Right cardiac atrium (tissue), 5 donors: ENCODE measurements around the gene INSRR. TPM values are rescaled to one million over a fixed set of nuclear protein-coding genes. Genes with fewer than 3 reads are reported as not detected.

Experiments
- ATAC-seq, 2 donors: fragments of 200-7000 bp; cut with Tn5 transposase; one replicate each; pipeline versions ENCODE4 v1.8.0 to v1.9.1; 2020; ENCODE audit warnings: moderate library complexity in 2 of 2, mild to moderate bottlenecking in 1 of 2
- DNase-seq, 3 donors: peaks; one replicate each; pipeline ENCODE4 v3.0.0-alpha.2; 2020
- H3K27ac ChIP-seq: one replicate; pipeline ENCODE4 v1.5.1; 2013; ENCODE audit warnings: mild to moderate bottlenecking, low read length, control low read depth, moderate library complexity
- H3K27me3 ChIP-seq: one replicate; pipeline ENCODE4 v1.6.1; 2013; ENCODE audit not compliant: control insufficient read depth, insufficient read depth
- H3K4me1 ChIP-seq: one replicate; pipeline ENCODE4 v1.6.1; 2013; ENCODE audit warnings: low read length; ENCODE audit not compliant: control insufficient read depth, insufficient read depth
- H3K4me3 ChIP-seq: one replicate; pipeline ENCODE4 v1.5.1; 2013; ENCODE audit warnings: low read length, control low read depth
- H3K9me3 ChIP-seq: one replicate; pipeline ENCODE4 v1.6.1; 2013; ENCODE audit warnings: low read length; ENCODE audit not compliant: control insufficient read depth
- WGBS: extraction: QIAGEN DNeasy Blood & Tissue Kit; methylation state at CpG from one replicate; pipeline ENCODE4 v1.1.7; 2013; 5-methylcytosine and 5-hydroxymethylcytosine counted together
- intact Hi-C, 4 donors: fragments of 100-400 bp; cut with DNase I; formaldehyde crosslinking; loops; one replicate each; pipeline versions ENCODE4 v1.11.0 to v1.14.0; 2022 to 2023
- polyA plus RNA-seq: library from polyadenylated mRNA; stranded (reverse); fragments of 200-250 nt; gene quantifications from one replicate; pipeline ENCODE4 v1.2.3, GENCODE V29; 2013
- total RNA-seq, 4 donors: library from RNA; stranded (reverse); fragmentation: NEBNext Ultra II Directional; extraction: Animal tissue kit (Norgen Biotek cat#: 25700); gene quantifications; one replicate each; pipeline ENCODE4 v1.2.1, GENCODE V29; 2021
- donor health status: healthy with polysubstance abuse.
- donor health status: DM: no; HTN: yes; CAD: no.
- donor health status: DM: no; HTN: no; CAD: no.
- donor health status: DM: no; HTN: yes; CAD: no; lungs with severe emphysema.
- donor health status: DM: yes; HTN: yes; CAD: no.

Gene INSRR
- total and polyA plus RNA-seq, 5 donors, result 0.03 to 0.07 (median 0.06) TPM

GRCh38 chr1:156803086-156803851, 55.6 kb downstream of the INSRR start:
- intact Hi-C loops, result no loop called here
- H3K27me3 ChIP-seq, result no peaks in the 10 kb centered on the region
- whole genome bisulfite sequencing, result 87% methylated on average over 13 of the region's 13 CpGs
- DNase-seq, result no peak
- no peak for ATAC-seq
- H3K4me1 ChIP-seq, result no peaks in the 10 kb centered on the region
- no peak overlapping the region for H3K4me3 ChIP-seq
- H3K9me3 ChIP-seq, result no peaks in the 10 kb centered on the region
- no peak overlapping the region for H3K27ac ChIP-seq

DNA sequence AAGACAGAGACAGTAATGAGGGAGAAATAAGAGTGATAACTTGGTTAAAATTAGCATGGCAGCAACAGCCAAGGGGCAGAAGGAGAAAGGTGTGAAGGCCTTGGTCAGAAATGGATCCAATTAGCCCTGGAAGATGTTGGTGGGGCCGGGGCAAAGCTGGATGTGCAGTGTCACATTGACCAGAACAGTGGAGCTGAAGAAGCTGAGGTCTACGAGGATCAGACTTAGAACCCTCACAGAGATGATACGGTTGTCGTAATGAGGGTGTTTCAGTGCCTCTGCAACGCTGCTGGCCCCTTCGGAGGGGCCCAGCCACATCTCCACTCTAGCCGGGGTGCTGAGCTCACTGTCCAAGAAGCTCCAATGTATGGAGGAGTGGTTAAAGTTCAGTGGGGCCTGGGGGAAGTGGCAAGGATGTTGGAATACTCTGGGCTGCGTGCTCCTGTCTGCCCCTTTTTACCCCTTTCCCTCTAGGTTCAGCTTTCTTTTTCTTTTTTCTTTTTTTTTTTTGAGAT, 56.4 kb downstream of the INSRR start:
- no peaks in the 10 kb centered on the region for H3K27me3 ChIP-seq
- no peaks in the 10 kb centered on the region for H3K9me3 ChIP-seq
- no peaks in the 10 kb centered on the region for H3K4me1 ChIP-seq
- no peak for DNase-seq
- H3K27ac ChIP-seq, result no peak overlapping the region
- intact Hi-C loops, result no loop called here
- ATAC-seq, result no peak
- 87% methylated on average over 8 of the region's 8 CpGs for WGBS
- H3K4me3 ChIP-seq, result no peak overlapping the region

DNA sequence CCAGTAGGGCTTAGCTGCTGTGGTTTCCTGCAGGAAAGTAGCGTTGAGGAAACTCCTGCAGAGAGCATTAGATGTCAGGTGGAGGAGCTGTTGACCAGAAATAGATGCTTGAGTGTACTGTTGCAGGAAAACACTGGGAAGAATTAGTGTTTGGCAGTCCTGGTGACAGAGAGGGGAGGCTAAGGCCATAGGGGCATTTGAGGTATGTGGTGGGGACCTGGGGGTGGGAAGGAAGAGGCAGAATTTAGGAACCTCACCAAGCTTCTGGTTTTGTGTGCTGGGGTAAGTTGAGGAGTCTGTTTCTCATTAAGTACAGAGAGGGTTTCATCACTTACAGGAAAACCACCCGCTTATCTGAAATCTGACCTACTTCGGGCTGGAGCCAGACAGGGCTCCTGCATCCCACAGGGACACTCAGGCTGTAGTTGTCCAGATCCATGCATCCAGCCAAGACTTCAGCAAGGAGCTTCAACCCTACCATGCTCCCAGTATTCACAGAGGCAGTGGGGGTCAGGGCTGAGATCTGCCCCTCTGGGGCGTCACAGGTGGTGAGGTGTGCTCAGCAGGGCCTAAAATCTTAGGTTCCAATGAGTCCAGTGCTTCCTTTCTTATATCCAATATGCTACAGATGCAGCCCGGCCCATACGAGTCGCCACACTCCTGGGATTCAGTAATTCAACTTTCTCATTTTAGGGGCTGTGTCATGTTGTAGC, 57.4 kb downstream of the INSRR start:
- WGBS, result 58% methylated on average over 7 of the region's 7 CpGs
- DNase-seq (peak in 2 of 3 donors; percentile 57 to 67), ATAC-seq (peak; percentile 50 to 53)
- Histone ChIP-seq H3K27me3 (no peaks in the 10 kb centered on the region), H3K9me3 (no peaks in the 10 kb centered on the region), H3K4me3 (no peak overlapping the region), H3K27ac (no peak overlapping the region), H3K4me1 (no peaks in the 10 kb centered on the region)
- intact Hi-C loops, result no loop called here

DNA sequence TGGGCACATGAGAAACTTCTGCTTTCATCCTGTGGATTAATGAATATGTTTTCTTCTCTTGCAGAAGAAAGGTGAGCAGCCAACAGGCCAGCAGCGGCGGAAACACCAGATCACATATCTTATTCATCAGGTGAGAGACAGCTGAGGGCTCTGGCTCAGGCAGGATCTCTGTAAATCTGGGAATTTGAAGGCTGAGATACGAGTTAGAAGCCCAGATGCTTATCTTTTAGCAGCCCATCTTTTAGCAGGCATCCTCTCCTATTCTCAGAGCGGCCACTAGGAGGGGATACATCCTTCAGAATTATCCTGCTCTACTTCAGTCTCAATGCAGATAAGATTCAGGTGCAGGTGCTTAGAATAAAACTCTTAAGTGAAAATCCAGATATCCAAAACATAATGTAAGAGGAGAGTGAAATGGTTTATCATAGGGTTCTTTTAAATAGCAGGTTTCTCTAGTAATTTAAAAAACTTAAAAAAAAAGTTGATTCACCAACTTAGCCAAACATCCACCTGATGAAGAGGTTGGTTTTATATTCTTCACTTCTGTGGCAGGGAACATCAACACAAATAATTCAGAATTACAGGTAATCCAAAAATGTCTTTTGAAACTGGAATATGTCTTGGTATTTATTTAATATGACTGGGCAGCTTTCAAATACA, 61.6 kb downstream of the INSRR start:
- 49% methylated on average over 4 of the region's 4 CpGs for WGBS
- ATAC-seq (no peak), DNase-seq (no peak)
- Histone ChIP-seq H3K4me1 (no peaks in the 10 kb centered on the region), H3K4me3 (no peak overlapping the region), H3K27me3 (no peaks in the 10 kb centered on the region), H3K9me3 (no peaks in the 10 kb centered on the region), H3K27ac (no peak overlapping the region)
- intact Hi-C loops, result no loop called here

DNA sequence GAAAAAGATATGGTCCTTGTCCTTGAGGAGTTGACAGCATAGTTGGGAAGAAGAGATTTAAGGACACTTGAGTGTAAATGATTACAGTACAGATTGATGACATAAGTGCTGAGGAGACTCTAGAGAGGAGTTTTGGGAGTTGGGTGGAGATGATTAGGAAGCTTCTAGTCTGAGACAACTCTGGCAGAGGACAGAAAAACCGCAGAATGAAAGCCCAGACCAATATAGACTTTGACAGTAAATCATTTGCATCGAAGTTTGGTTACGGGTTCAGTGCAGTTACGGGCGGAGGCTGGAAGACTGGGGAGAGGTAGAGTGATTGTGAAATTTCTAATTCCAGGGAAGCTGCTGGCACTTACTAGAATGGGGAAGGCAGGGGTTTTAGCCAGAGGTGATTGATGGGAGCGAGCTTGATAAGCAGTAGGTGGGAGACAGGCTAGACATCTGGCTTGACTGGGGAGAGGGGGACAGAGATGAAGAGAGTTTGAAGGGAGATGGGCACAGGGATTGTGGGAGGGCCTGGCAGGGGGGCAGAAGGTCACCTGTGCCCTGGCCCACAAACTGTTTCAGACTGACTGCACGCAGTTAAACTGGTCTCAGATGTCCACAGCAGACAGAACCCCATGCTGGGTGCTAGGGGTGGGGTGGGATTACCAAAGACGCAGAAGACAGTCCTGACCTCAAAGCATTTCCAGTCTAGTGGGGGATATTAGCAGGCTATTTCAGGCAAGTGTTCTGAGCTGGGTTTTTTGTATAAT, 62.4 kb downstream of the INSRR start:
- H3K27ac ChIP-seq, result no peak overlapping the region
- WGBS, result 85% methylated on average over 8 of the region's 8 CpGs
- intact Hi-C loops, result no loop called here
- no peaks in the 10 kb centered on the region for H3K4me1 ChIP-seq
- ATAC-seq, result no peak
- DNase-seq, result no peak
- no peaks in the 10 kb centered on the region for H3K9me3 ChIP-seq
- no peaks in the 10 kb centered on the region for H3K27me3 ChIP-seq
- H3K4me3 ChIP-seq, result no peak overlapping the region

DNA sequence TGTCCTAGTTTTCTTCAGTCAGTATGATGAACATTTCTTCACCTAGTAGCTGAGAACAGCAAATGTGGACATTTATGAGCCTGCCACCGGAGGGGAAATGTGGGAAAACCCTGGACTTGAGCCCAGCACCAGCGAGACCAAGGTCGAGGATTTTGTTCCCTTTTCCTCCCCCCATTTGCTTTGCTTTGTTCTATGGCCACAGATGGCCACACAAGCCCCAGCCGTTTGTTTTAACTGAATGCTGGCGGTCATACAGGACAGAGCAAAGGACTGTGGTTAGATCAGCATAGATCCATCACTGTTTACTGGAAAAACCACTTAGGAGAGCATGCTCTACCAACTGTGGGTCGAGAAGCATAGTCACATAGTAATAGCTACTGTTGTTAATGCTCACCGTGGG, 63.1 kb downstream of the INSRR start:
- H3K9me3 ChIP-seq, result no peaks in the 10 kb centered on the region
- no peaks in the 10 kb centered on the region for H3K27me3 ChIP-seq
- H3K4me1 ChIP-seq, result no peaks in the 10 kb centered on the region
- no peak overlapping the region for H3K27ac ChIP-seq
- WGBS, result 51% methylated on average over 7 of the region's 7 CpGs
- no peak overlapping the region for H3K4me3 ChIP-seq
- intact Hi-C loops, result no loop called here
- no peak for ATAC-seq
- DNase-seq, result no peak

DNA sequence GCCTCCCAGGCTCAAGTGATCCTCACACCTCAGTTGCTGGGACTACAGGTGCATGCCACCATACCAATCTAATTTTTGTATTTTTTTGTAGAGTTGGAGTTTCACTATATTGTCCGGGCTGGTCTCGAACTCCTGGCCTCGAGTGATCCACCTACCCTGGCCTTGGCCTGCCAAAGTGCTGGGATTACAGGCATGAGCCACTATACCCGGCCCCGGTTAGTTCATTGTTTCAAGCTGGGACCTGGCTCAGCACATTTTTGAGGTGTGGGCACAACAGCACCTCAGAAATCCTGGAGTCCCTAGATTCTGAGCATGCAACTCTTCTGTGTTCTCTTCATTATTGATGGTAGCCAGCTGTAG, 63.6 kb downstream of the INSRR start:
- no peak overlapping the region for H3K4me3 ChIP-seq
- no peaks in the 10 kb centered on the region for H3K9me3 ChIP-seq
- H3K27ac ChIP-seq, result no peak overlapping the region
- whole genome bisulfite sequencing, result 94% methylated on average over 5 of the region's 5 CpGs
- intact Hi-C loops, result no loop called here
- H3K4me1 ChIP-seq, result no peaks in the 10 kb centered on the region
- H3K27me3 ChIP-seq, result no peaks in the 10 kb centered on the region
- no peak for ATAC-seq
- DNase-seq, result no peak

DNA sequence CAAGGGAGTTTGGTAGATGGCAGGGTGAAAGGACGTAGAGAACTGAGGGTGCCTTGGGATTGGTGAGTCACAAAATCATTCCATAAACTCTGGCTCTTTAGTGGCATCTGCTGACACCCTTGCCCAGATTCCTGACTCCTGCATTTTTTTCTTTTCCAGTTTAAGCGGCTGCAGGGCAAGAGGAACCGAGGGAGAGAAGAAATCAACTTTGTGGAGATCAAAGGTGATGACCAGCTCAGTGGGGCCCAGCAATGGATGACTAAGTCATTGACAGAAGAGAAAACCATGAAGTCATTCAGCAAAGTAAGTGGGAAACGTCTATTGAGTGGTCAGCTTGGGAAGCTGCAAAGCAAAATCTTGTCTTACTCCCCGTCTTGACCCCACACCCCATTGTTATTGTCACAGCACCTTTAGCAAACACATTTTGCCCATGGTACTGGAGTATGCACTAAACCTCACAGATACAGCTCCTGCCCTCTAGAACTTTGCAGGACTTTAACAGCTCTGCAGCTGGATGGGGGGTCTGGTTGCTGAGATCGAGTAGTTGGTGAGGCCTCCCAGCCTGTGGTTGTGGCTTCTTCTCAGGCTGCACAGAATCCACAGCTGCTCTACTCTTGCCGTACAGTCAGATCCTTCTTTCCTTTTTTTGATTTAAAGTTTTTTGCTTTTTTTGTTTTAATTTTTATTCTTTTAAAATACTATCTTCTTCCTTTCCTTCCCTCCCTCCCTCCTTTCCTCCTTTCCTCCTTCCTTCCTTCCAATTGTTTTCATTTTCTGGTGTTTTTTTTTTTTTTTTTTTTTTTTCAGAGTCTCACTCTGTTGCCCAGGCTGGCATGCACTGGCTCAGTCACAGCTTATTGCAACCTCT, 64.2 kb downstream of the INSRR start:
- Histone ChIP-seq H3K27me3 (no peaks in the 10 kb centered on the region), H3K4me1 (no peaks in the 10 kb centered on the region), H3K9me3 (no peaks in the 10 kb centered on the region), H3K27ac (no peak overlapping the region), H3K4me3 (no peak overlapping the region)
- intact Hi-C loops, result no loop called here
- 74% methylated on average over 7 of the region's 7 CpGs for WGBS
- DNase-seq (no peak), ATAC-seq (no peak)
